ENCODE results near the gene SPATA20.

DNA sequence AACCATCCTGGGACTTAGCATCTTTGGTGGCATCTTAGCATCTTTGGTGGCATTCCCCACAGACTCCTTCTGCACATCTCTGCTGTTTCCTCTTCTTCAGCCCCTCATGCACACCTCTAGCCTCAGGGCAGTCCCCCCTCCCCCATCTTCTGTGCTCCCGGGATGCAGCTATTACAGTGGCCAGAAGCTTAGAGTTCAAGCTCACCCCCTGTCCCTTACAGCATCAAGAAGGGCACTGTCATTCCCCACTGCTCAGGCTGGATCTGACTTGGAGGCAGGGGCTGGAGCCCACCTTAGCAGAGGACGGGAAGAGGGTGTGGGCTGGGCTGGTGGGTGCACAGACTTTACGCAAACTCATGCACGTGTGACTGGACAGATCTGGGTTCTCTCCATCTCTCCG, 13.8 kb upstream of the SPATA20 start:
- TF ChIP-seq POLR2A (IDR thresholded peaks at IDR 0.05), result no peak
- TF ChIP-seq, protein P1, sequence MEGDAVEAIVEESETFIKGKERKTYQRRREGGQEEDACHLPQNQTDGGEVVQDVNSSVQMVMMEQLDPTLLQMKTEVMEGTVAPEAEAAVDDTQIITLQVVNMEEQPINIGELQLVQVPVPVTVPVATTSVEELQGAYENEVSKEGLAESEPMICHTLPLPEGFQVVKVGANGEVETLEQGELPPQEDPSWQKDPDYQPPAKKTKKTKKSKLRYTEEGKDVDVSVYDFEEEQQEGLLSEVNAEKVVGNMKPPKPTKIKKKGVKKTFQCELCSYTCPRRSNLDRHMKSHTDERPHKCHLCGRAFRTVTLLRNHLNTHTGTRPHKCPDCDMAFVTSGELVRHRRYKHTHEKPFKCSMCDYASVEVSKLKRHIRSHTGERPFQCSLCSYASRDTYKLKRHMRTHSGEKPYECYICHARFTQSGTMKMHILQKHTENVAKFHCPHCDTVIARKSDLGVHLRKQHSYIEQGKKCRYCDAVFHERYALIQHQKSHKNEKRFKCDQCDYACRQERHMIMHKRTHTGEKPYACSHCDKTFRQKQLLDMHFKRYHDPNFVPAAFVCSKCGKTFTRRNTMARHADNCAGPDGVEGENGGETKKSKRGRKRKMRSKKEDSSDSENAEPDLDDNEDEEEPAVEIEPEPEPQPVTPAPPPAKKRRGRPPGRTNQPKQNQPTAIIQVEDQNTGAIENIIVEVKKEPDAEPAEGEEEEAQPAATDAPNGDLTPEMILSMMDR (IDR thresholded peaks at IDR 0.05), result no peak
